Sciatic nerve (tissue), 2 donors: ENCODE measurements around the gene ANO10. TPM values are rescaled to one million over a fixed set of nuclear protein-coding genes. Genes with fewer than 3 reads are reported as not detected.
A peak's percentile ranks its signal among the peaks of the same experiment; 100 is the strongest.

Experiments used
- ATAC-seq: fragments of 200-7000 bp; cut with Tn5 transposase; one replicate; pipeline ENCODE4 v1.9.1; 2020; ENCODE audit warnings: mild to moderate bottlenecking, moderate library complexity
- DNase-seq: peaks from one replicate; pipeline ENCODE4 v3.0.0-alpha.2; 2020; ENCODE audit warnings: low spot score
- intact Hi-C: fragments of 100-400 bp; cut with DNase I; formaldehyde crosslinking; loops from one replicate; pipeline ENCODE4 v1.14.2; 2022
- total RNA-seq: library from RNA; stranded (reverse); fragmentation: NEBNext Ultra II Directional; extraction: Animal tissue kit (Norgen Biotek cat#: 25700); gene quantifications from one replicate; pipeline ENCODE4 v1.2.1, GENCODE V29; 2021
- donor health status: DM: no; HTN: no; CAD: no.
- donor health status: DM: no; HTN: no; CAD: no.

The ANO10 gene
- total RNA-seq, 1 donor from 2014 or later = 30.9 TPM

- intact Hi-C loops = no loop called here
- DNase-seq = no peak
- peak; percentile 15 for ATAC-seq
These were observed 215.7 kb downstream of the ANO10 start for GRCh38 chr3:43405888-43406642.

DNA sequence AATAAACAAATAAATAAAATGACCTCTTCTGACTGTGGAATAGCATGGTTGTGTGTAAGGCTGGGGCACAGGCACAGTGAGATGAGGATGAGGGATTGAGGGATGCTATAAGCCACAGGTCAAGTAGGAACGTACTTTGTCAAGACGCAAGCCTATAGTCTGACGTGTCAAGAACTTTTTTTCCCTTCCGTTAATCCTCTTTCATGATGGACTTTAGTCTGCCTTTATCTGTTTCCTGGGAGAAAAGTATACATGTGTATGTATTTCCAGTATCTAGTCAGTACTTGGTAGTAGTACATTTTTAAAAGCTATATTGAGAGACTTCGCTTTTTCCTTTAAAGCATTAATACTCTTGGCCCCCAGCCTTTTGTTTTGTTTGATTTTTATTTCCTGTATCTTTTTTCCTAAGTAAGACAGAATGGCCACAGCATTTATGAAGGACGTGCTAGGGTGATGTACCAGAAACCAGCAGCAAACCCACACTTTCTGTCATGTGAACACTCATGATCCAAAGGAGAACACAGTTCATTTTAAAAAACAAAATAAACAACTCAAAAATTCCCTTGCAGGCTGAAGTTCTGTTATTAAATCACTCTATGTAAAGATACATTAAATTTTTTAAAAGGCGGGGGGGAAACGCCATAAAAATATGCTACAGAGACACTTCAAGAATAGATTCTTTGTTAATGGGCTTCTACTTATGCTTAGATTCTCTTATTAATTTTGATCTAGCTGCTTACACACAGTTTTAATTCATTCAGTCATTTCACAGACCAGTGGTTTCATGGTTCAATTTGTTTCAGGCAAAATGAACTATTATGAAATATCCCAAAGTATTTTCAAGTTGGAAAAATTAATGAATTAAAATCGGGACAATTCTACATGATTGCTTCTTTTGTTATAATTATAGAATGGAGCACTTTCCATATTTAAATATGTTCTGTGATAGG, 220.8 kb downstream of the ANO10 start:
- DNase-seq = no peak
- no peak for ATAC-seq
- intact Hi-C loops = no loop called here

- no peak for ATAC-seq
These were observed 221.6 kb downstream of the ANO10 start for GRCh38 chr3:43400167-43400566.

GRCh38 chr3:43399034-43399433, 222.8 kb downstream of the ANO10 start:
- DNase-seq (no peak), ATAC-seq (no peak)
- intact Hi-C loops = no loop called here

More at GRCh38 chr3:43400167-43400566, 221.6 kb downstream of the ANO10 start:
- intact Hi-C loops = no loop called here
- no peak for DNase-seq

DNA sequence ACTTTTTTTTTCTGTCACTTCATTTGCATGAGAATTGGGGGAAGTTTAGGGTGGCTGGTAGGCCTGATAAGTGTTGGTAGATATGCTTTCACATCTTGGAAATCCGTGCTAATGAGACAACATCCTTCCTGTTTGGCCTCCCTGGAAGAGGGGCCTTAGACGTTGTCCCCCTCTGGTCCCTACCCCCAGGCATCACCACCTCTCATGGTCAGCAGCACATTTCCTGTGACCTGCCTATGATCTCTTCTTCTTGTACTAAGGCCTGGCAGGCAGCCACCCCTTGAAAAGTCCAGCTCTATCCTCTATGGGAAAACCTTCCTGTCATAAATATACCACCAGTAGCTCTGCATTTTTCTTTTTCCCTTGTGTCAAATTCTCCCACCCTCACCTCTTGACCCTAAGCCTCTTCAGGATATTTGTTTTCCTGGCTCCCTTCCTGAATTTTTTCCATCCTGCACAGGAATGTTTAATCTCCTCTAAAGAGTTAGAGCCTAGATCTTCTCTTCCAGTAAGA, 227.7 kb downstream of the ANO10 start:
- intact Hi-C loops = no loop called here
- peak; percentile 70 for DNase-seq
- peak; percentile 72 for ATAC-seq

DNA sequence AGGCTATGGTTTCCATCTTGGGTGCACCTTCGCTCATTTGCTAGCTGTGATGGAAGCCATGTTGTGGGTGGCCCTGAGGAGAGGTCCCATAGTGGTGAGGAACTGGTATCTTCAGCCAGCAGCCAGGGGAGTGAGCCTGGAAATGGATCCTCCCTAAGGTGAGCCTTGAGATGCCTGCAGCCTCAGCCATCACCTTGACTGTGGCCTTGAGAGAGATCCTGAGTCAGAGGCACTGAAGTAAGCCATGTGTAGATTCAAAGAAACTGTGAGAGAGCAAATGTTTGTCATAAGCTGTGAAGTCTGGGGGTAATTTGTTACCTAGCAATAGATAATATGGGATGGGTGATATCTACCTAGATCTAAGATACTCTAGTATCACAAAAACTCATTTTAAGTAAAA, 230.2 kb downstream of the ANO10 start:
- intact Hi-C loops = no loop called here
- ATAC-seq = no peak

DNA sequence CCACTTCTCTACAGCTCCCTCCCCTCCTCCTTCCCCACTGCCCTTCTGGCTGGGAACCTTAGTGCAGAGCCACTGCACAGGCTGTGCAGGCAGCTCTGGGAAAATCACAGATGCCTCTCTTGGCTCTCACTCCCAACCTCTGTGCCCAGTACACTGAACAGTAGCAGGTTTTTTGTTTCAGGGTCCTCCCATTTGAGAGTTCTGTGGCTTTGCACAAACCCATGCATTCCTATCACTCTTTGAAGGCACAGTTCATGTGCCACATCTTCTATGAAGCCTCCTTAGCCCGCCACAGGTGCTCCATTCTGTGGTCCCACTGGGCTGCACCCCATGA, 231.6 kb downstream of the ANO10 start:
- DNase-seq (no peak), ATAC-seq (peak; percentile 36)
- intact Hi-C loops = no loop called here

More for the DNA sequence above, 230.2 kb downstream of the ANO10 start:
- no peak for DNase-seq

DNA sequence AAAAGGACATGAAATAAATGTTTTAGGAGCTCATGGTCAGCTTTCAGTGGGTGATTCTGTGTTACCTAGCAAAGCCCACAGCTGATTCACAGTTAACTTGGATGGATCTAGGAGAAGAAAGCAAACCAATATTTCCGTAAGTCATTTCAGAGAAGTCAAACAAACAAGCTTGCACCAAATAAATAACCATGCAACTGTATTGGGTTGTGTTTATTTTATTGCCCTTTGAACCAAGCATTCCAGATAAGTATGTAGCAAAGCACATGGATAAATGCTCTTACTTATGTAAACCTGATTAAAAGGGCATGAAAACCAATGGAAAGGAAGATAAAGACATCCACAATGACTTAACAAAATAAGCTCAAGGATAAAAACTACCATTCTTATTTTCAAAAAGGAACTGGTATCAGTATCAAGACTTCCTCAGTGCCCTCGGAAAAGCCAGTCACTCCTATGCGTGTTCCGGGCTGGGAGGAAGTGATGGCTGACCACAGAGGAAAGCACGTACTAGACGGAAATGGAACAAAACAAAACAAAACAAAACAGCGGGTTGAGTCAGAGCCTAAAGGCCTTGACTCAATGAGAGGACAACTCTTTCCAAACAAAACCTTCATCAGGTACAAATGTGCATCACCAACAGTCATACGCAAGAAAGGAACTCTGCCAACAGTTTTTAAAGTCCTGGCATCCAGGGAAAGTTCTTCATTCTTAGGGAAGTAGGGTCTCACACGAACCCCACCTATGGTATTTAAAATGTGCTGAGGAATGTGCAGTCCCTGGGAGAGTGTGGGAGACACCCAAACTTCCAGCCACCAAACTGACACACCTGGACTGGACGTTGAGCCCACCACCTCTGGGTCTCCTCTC, 232.2 kb downstream of the ANO10 start:
- ATAC-seq (peak; percentile 79), DNase-seq (no peak)
- intact Hi-C loops = no loop called here

DNA sequence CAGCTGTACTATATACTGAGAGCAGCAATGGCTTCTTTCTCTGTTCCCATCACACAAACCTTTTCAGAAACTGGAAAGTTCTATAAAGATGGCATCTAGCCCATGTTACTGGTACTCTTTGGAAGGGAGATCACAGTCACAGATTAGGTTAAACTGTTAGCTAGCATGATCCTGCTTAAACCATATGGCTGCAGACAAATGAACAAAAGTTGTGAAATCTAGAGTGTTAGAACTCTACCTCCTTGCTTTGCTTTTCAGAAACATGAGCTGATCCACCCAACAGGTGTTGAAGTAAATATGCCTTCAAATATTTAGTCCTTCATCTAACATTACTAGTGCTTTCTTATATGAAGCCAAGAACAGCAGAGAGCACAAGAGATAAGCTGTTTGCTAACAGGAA, 232.9 kb downstream of the ANO10 start:
- no peak for DNase-seq
- ATAC-seq = no peak
- intact Hi-C loops = no loop called here

DNA sequence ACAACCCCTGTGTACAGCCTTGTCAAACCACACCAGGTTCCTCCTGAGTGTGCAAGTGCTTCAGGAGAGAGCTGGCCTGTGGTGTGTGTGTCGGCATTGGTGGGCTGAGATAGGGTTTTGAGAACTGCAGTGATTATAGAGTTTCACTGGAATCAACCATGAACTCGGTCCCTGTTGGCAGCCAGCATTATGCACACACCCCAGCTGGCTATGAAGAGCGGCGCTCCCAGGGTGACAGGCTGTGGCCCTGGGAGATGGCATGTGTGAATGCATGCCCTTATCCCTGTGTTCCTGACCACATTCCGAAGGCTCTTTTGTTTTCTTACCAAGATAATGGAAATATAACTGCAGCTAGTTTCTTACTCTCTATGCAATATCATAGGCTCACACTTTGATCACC, 233.6 kb downstream of the ANO10 start:
- DNase-seq = no peak
- no peak for ATAC-seq
- intact Hi-C loops = no loop called here

- no peak for DNase-seq
- intact Hi-C loops = no loop called here
- ATAC-seq = peak; percentile 70
These were observed 242.5 kb downstream of the ANO10 start for GRCh38 chr3:43379343-43379742.

DNA sequence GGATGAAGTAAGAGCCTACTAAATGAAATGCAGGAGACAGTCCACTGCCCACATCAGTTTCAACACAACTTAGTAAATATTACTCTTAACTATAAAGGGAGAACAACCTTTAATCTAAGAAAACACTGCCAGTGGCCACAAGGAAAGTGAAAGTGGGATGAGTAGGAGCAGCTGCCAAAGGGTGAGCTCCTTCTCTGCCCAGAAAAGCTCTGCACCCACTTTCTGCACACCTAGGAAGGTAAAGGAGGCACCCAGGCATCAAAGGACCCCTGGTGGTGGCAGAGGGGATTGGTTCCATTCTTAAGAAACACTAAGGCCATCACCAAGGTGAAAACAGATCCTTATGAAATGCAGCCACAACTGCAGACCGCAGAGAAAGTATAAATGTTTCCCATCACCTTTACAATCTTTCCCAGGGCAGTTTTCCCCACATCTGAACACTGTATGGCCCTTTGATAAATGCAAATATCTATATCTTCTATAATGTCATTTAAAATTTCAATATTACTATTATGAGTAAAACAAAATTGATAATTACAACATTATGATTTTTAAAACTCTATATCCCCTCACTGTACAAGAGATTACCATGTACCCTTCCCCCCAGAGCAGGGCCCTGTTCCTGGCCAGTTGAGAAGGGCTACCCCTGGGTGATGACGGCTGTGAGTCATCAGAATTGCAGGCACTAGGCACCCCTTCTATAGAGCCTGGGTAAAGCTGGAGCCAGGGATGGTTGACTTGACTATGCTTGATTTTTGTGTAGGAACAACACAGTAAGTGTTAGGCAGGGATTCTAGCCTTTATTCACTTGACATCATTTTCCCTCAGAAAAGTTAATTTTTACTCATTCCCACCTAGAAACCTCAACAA, 243.5 kb downstream of the ANO10 start:
- peak; percentile 48 for ATAC-seq
- intact Hi-C loops = no loop called here
- DNase-seq = no peak

DNA sequence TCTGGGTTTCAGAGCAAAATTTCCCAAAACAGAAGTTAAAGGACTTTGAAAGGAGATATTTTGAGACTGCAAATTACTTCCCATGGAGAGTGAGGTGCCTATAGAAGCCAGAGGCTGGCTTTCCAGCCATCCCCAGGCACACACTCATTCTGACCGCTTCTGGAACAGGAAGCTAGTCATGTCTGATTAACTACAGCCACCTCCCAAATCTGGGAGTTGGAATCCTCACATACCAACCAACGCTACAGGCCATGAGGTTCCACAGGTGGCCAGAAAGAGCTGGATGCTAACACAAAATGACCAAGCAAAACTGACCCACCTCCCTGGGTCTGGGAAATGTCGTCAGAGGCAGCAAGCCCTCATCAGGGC, 248.3 kb downstream of the ANO10 start:
- ATAC-seq = no peak
- DNase-seq = no peak
- intact Hi-C loops = no loop called here

DNA sequence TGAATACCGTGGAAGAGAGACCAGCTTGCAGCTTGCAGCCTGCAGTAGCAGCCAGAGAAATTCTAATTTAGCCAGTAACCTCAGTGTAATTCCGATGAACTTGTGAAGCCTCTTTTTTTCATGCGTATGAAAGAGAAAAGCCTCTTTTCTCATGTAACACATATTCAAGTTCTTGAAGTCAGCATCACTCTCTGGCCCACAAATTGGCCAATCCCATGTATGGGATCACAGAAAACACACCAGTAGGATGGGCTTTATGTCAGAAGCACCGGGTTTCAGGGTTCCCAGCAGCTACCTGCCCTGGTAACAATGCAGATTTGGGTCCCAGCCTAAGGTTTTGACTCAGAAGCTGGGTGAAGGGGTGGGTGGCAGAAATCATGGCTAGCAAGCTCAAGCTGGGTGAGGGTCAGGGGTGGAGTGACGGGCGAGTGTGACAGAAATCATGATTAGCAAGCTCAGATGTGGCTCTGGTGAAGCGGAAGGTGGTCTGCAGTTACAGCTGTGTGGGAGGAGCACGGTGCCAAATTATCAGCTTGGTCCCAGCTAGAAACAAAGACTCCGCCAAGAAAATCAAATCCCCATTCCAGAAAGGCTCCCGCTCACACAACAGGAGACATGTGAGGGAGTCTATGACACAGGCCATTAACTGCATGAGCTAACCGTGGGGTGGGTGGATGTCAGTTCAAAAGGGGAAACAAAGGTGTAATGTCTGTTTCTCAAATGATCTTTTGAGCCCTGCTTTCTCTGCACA, 248.8 kb downstream of the ANO10 start:
- intact Hi-C loops = no loop called here
- no peak for DNase-seq
- ATAC-seq = no peak

GRCh38 chr3:43372007-43372740, 249.6 kb downstream of the ANO10 start:
- intact Hi-C loops = no loop called here
- no peak for DNase-seq
- ATAC-seq = no peak

GRCh38 chr3:43371494-43371893, 250.3 kb downstream of the ANO10 start:
- intact Hi-C loops = no loop called here
- DNase-seq (no peak), ATAC-seq (no peak)
